PC-9 (cell line): ENCODE results near the gene SLC9A6. TPM values are rescaled to one million over a fixed set of nuclear protein-coding genes. Genes with fewer than 3 reads are reported as not detected.

Experiments
- BruUV-seq: library from RNA; stranded (reverse); fragments of 400-500 nt; replicated peaks from 2 replicates; lab custom pipeline; 2021; lab: Mats Ljungman, UMichigan
- CTCF ChIA-PET: fragments of 300-600 bp; sonication (Branson Sonifier 250); formaldehyde crosslinking; loops from one replicate; lab custom pipeline; 2022; ENCODE audit warnings: antibody characterized with exemption; lab: Charles Lee
- POLR2A ChIA-PET: fragments of 300-600 bp; sonication (Branson Sonifier 250); formaldehyde crosslinking; loops from one replicate; lab custom pipeline; 2022; ENCODE audit warnings: antibody characterized with exemption; ENCODE audit not compliant: unreplicated experiment; lab: Charles Lee
- DNase-seq, 2 experiments: peaks; one replicate each; pipeline versions ENCODE4 v3.0.0 to v3.0.0-alpha.2; 2015 to 2022; ENCODE audit warnings: mixed read lengths in 1 of 2
- H2AFZ ChIP-seq: fragments of 200-600 bp; sonication (generic); 2 replicates; pipeline ENCODE4 v1.8.1; 2017; ENCODE audit warnings: antibody characterized with exemption
- H3F3A ChIP-seq: fragments of 200-600 bp; sonication (generic); 2 replicates; pipeline ENCODE4 v1.8.1; 2017; ENCODE audit warnings: antibody characterized with exemption, mild to moderate bottlenecking, low read depth; ENCODE audit not compliant: insufficient read depth
- H3K27ac ChIP-seq: fragments of 200-600 bp; sonication (generic); 2 replicates; pipeline ENCODE4 v1.6.1; 2016; ENCODE audit warnings: mixed run types
- H3K27me3 ChIP-seq: fragments of 200-600 bp; sonication (generic); 2 replicates; pipeline ENCODE4 v1.6.1; 2016; ENCODE audit warnings: low read depth, mixed run types; ENCODE audit not compliant: insufficient read depth
- H3K36me3 ChIP-seq: fragments of 200-600 bp; sonication (generic); 2 replicates; pipeline ENCODE4 v1.6.1; 2016; ENCODE audit warnings: low read depth, mixed run types
- H3K4me1 ChIP-seq: fragments of 200-600 bp; sonication (generic); replicated peaks from 2 replicates; pipeline ENCODE4 v1.6.1; 2016; ENCODE audit warnings: mixed run types; ENCODE audit not compliant: insufficient read depth
- H3K4me2 ChIP-seq: fragments of 200-600 bp; sonication (generic); 2 replicates; pipeline ENCODE4 v1.6.1; 2017; ENCODE audit warnings: mixed run types
- H3K4me3 ChIP-seq: fragments of 200-600 bp; sonication (generic); 2 replicates; pipeline ENCODE4 v1.6.1; 2016; ENCODE audit warnings: mixed run types
- H3K79me2 ChIP-seq: fragments of 200-600 bp; sonication (generic); 2 replicates; pipeline ENCODE4 v1.6.1; 2017; ENCODE audit warnings: low read depth, mixed run types
- H3K9me2 ChIP-seq: fragments of 200-600 bp; sonication (generic); 2 replicates; pipeline ENCODE4 v1.8.1; 2017; ENCODE audit warnings: mild to moderate bottlenecking; ENCODE audit not compliant: insufficient read depth
- H3K9me3 ChIP-seq: fragments of 200-600 bp; sonication (generic); 2 replicates; pipeline ENCODE4 v1.8.1; 2016; ENCODE audit warnings: low read depth; ENCODE audit not compliant: insufficient read depth
- H4K20me1 ChIP-seq: fragments of 200-600 bp; sonication (generic); 2 replicates; pipeline ENCODE4 v1.8.1; 2017; ENCODE audit not compliant: insufficient read depth
- CTCF ChIP-seq: fragments of 200-600 bp; sonication (generic); conservative IDR thresholded peaks from 2 replicates; pipeline ENCODE4 v1.6.1; 2017; ENCODE audit warnings: mixed run types, antibody characterized with exemption, mild to moderate bottlenecking, moderate library complexity
- EZH2 ChIP-seq: fragments of 200-600 bp; sonication (generic); IDR thresholded peaks from 2 replicates; pipeline ENCODE4 v1.8.0; 2017; ENCODE audit warnings: antibody characterized with exemption, low read depth
- intact Hi-C: fragments of 100-400 bp; cut with micrococcal nuclease; formaldehyde crosslinking; loops from one replicate; pipeline ENCODE4 v1.10.0; 2022; ENCODE audit not compliant: unreplicated experiment
- total RNA-seq: library from RNA; stranded (reverse); gene quantifications from 2 replicates; pipeline ENCODE4 v1.2.3, GENCODE V29; 2021

Gene SLC9A6
- total RNA-seq, 1 experiment from 2014 or later: 16.5 TPM

GRCh38 chrX:136041254-136041812, 56.1 kb downstream of the SLC9A6 start:
- no peaks in the 10 kb centered on the region; the same call in 1 of the 2 replicates for H3K36me3 ChIP-seq
- no peaks in the 10 kb centered on the region for H4K20me1 ChIP-seq
- no peak for DNase-seq
- H3K27ac ChIP-seq: no peak overlapping the region
- no peaks in the 10 kb centered on the region for H3F3A ChIP-seq
- H3K79me2 ChIP-seq: no peaks in the 10 kb centered on the region
- no peaks in the 10 kb centered on the region for H3K9me2 ChIP-seq
- no peak overlapping the region for H3K4me2 ChIP-seq
- H3K9me3 ChIP-seq: no peaks in the 10 kb centered on the region
- no TSS peak for BruUV-seq
- intact Hi-C loops: no loop called here
- ChIA-PET CTCF (no interaction called here), POLR2A (no interaction called here)
- no peak for TF ChIP-seq EZH2
- TF ChIP-seq CTCF: no peak
- H3K27me3 ChIP-seq: no peaks in the 10 kb centered on the region
- no peak overlapping the region for H3K4me3 ChIP-seq
- no peak overlapping the region for H2AFZ ChIP-seq
- H3K4me1 ChIP-seq: no peaks in the 10 kb centered on the region

GRCh38 chrX:136045008-136045407, 59.8 kb downstream of the SLC9A6 start:
- ChIA-PET POLR2A (no interaction called here), CTCF (no interaction called here)
- H3K4me2 ChIP-seq: no peak overlapping the region
- H3K4me1 ChIP-seq: 0 out of 2 replicates have a peak, but pooled peaks cover 6% of the 10 kb centered on the region
- H4K20me1 ChIP-seq: no peaks in the 10 kb centered on the region
- no peak overlapping the region for H2AFZ ChIP-seq
- no peak overlapping the region for H3K27ac ChIP-seq
- no TSS peak for BruUV-seq
- no peaks in the 10 kb centered on the region for H3K9me3 ChIP-seq
- H3K4me3 ChIP-seq: no peak overlapping the region
- no peaks in the 10 kb centered on the region for H3K36me3 ChIP-seq
- H3F3A ChIP-seq: no peaks in the 10 kb centered on the region
- DNase-seq: no peak
- no peaks in the 10 kb centered on the region for H3K27me3 ChIP-seq
- H3K9me2 ChIP-seq: no peaks in the 10 kb centered on the region
- intact Hi-C loops: no loop called here
- H3K79me2 ChIP-seq: no peaks in the 10 kb centered on the region
- TF ChIP-seq CTCF: no peak
- no peak for TF ChIP-seq EZH2

GRCh38 chrX:136046295-136047015, 61.2 kb downstream of the SLC9A6 start:
- BruUV-seq: no TSS peak
- TF ChIP-seq EZH2: no peak
- no peak for TF ChIP-seq CTCF

More at GRCh38 chrX:136046295-136047015, 61.2 kb downstream of the SLC9A6 start:
- intact Hi-C loops: no loop called here
- Histone ChIP-seq H3K27ac (no peak overlapping the region), H3K9me2 (no peaks in the 10 kb centered on the region), H3K4me2 (no peak overlapping the region), H3K36me3 (no peaks in the 10 kb centered on the region), H2AFZ (no peak overlapping the region), H3F3A (no peaks in the 10 kb centered on the region), H3K9me3 (no peaks in the 10 kb centered on the region), H4K20me1 (no peaks in the 10 kb centered on the region), H3K4me1 (0 out of 2 replicates have a peak, but pooled peaks cover 6% of the 10 kb centered on the region), H3K79me2 (no peaks in the 10 kb centered on the region), H3K27me3 (no peaks in the 10 kb centered on the region), H3K4me3 (no peak overlapping the region)
- ChIA-PET CTCF (no interaction called here), POLR2A (no interaction called here)
- DNase-seq: no peak
